IMR-90 (cell line): ENCODE measurements around the gene ATP5MK. TPM values are rescaled to one million over a fixed set of nuclear protein-coding genes. Genes with fewer than 3 reads are reported as not detected.
"Not testable (repeated sequence)": the region's sequence is repeated elsewhere in the genome, so short reads cannot be mapped to it uniquely, and the experiment has no call there.

Source experiments
- ATAC-seq: fragments of 200-7000 bp; cut with Tn5 transposase; 2 replicates; pipeline ENCODE4 v1.9.1; 2020; ENCODE audit warnings: low read depth, mild to moderate bottlenecking, moderate library complexity
- BruUV-seq: library from RNA; stranded (reverse); fragments of 400-500 nt; replicated peaks from 2 replicates; lab custom pipeline; 2021; lab: Mats Ljungman, UMichigan
- CTCF ChIA-PET: fragments of 300-600 bp; formaldehyde crosslinking; extraction: SDS; loops from one replicate; lab custom pipeline; 2021; ENCODE audit warnings: antibody characterized with exemption; lab: Yijun Ruan, JAX
- POLR2A ChIA-PET: fragments of 300-600 bp; sonication (Branson Sonifier 250); formaldehyde crosslinking; loops from one replicate; lab custom pipeline; 2022; ENCODE audit warnings: antibody characterized with exemption; ENCODE audit not compliant: unreplicated experiment; lab: Charles Lee
- DNase-seq: peaks from one replicate; pipeline ENCODE4 v3.0.0; 2013
- H2AFZ ChIP-seq: replicated peaks from 2 replicates; pipeline ENCODE3; 2013; ENCODE audit warnings: low read length, mild to moderate bottlenecking; ENCODE audit not compliant: poor library complexity
- H2AK5ac ChIP-seq: 2 replicates; pipeline ENCODE4 v1.6.1; 2013; ENCODE audit warnings: low read depth, low read length, inconsistent platforms
- H2AK9ac ChIP-seq: replicated peaks from 2 replicates; pipeline ENCODE3; 2013; ENCODE audit warnings: mild to moderate bottlenecking, low read depth, low read length, moderate library complexity; ENCODE audit not compliant: poor library complexity
- H2BK120ac ChIP-seq: 2 replicates; pipeline ENCODE4 v1.6.1; 2013; ENCODE audit warnings: low read depth, low read length, inconsistent platforms
- H2BK15ac ChIP-seq: 3 replicates; pipeline ENCODE4 v1.6.1; 2013; ENCODE audit warnings: low read depth, low read length, inconsistent platforms
- H2BK20ac ChIP-seq: 2 replicates; pipeline ENCODE4 v1.6.1; 2013; ENCODE audit warnings: low read depth, mild to moderate bottlenecking, inconsistent platforms, low read length, moderate library complexity
- H2BK5ac ChIP-seq: 2 replicates; pipeline ENCODE4 v1.6.1; 2013; ENCODE audit warnings: mild to moderate bottlenecking, low read depth, low read length, inconsistent platforms; ENCODE audit not compliant: poor library complexity, severe bottlenecking
- H3K14ac ChIP-seq: replicated peaks from 2 replicates; pipeline ENCODE4 v1.6.1; 2013; ENCODE audit warnings: low read depth, low read length, inconsistent platforms
- H3K18ac ChIP-seq: 2 replicates; pipeline ENCODE4 v1.6.1; 2013; ENCODE audit warnings: low read depth, low read length, control low read depth
- H3K23ac ChIP-seq: 2 replicates; pipeline ENCODE4 v1.6.1; 2013; ENCODE audit warnings: low read depth, low read length, inconsistent platforms
- H3K27ac ChIP-seq: 2 replicates; pipeline ENCODE4 v1.5.1; 2013; ENCODE audit warnings: mild to moderate bottlenecking, control low read depth, low read length; ENCODE audit not compliant: insufficient read depth
- H3K27me3 ChIP-seq: 2 replicates; pipeline ENCODE4 v1.6.1; 2013; ENCODE audit warnings: low read length; ENCODE audit not compliant: control insufficient read depth, insufficient read depth
- H3K36me3 ChIP-seq: 2 replicates; pipeline ENCODE4 v1.6.1; 2013; ENCODE audit warnings: low read length, mixed read lengths; ENCODE audit not compliant: control insufficient read depth, insufficient read depth
- H3K4ac ChIP-seq: 2 replicates; pipeline ENCODE4 v1.6.1; 2013; ENCODE audit warnings: low read depth, low read length, inconsistent platforms
- H3K4me1 ChIP-seq: 2 replicates; pipeline ENCODE4 v1.6.1; 2013; ENCODE audit warnings: low read length, mixed read lengths; ENCODE audit not compliant: control insufficient read depth, insufficient read depth
- H3K4me2 ChIP-seq: 2 replicates; pipeline ENCODE4 v1.6.1; 2013; ENCODE audit warnings: low read depth, mild to moderate bottlenecking, control low read depth, low read length, moderate library complexity
- H3K4me3 ChIP-seq: 2 replicates; pipeline ENCODE4 v1.5.1; 2013; ENCODE audit warnings: low read depth, mild to moderate bottlenecking, control low read depth, low read length, moderate library complexity; ENCODE audit not compliant: insufficient read depth
- H3K56ac ChIP-seq: 2 replicates; pipeline ENCODE4 v1.6.1; 2013; ENCODE audit warnings: low read length, inconsistent platforms; ENCODE audit not compliant: insufficient read depth; ENCODE audit errors: extremely low read depth
- H3K79me1 ChIP-seq, 2 experiments: 2 replicates each; pipeline ENCODE4 v1.6.1; 2013; ENCODE audit warnings: low read length in 2 of 2, inconsistent platforms in 1 of 2, low read depth in 1 of 2
- H3K9ac ChIP-seq: 2 replicates; pipeline ENCODE4 v1.6.1; 2013; ENCODE audit warnings: low read depth, low read length, control low read depth
- H3K9me1 ChIP-seq: 2 replicates; pipeline ENCODE4 v1.6.1; 2013; ENCODE audit warnings: low read length, inconsistent platforms; ENCODE audit not compliant: insufficient read depth
- H3K9me3 ChIP-seq: 2 replicates; pipeline ENCODE4 v1.6.1; 2013; ENCODE audit warnings: low read length; ENCODE audit not compliant: control insufficient read depth, insufficient read depth
- H4K20me1 ChIP-seq: 2 replicates; pipeline ENCODE4 v1.6.1; 2013; ENCODE audit warnings: low read length, inconsistent platforms; ENCODE audit not compliant: insufficient read depth
- H4K5ac ChIP-seq: 2 replicates; pipeline ENCODE4 v1.6.1; 2013; ENCODE audit warnings: mild to moderate bottlenecking, low read depth, low read length, control low read depth
- H4K8ac ChIP-seq, 2 experiments: 2 replicates each; pipeline ENCODE4 v1.6.1; 2013; ENCODE audit warnings: low read depth in 2 of 2, low read length in 2 of 2, control low read depth in 1 of 2, inconsistent platforms in 1 of 2
- H4K91ac ChIP-seq: 2 replicates; pipeline ENCODE4 v1.6.1; 2013; ENCODE audit warnings: low read depth, low read length, inconsistent platforms; ENCODE audit not compliant: insufficient read depth
- WGBS, 2 experiments: methylation state at CpG; one replicate each; pipeline versions ENCODE4 v1.1.5 to v1.1.7; 2013; ENCODE audit warnings: missing lambda C conversion rate in 2 of 2; ENCODE audit not compliant: insufficient read length in 1 of 2; ENCODE audit errors: extremely low coverage in 2 of 2; 5-methylcytosine and 5-hydroxymethylcytosine counted together
- dilution Hi-C: fragments of 300-500 bp; cut with HindIII; formaldehyde crosslinking; loops from one replicate; pipeline ENCODE4 v1.14.3; 2018; ENCODE audit warnings: low sequenced_read_pairs; ENCODE audit not compliant: unreplicated experiment
- in situ Hi-C: fragments of 300-500 bp; cut with MboI; formaldehyde crosslinking; loops from 3 replicates; pipeline ENCODE4 v1.14.3; 2019; ENCODE audit warnings: low sequenced_read_pairs, inconsistent platforms, mixed read lengths
- intact Hi-C: fragments of 100-400 bp; cut with micrococcal nuclease; formaldehyde crosslinking; loops from 2 replicates; pipeline ENCODE4 v1.10.0; 2022
- polyA plus RNA-seq, 3 experiments: library from polyadenylated mRNA; depleted of rRNA; stranded (reverse); fragments of >200 nt; gene quantifications; 2 replicates each; pipeline ENCODE4 v1.2.3, GENCODE V29; 2012; ENCODE audit warnings: low replicate concordance in 1 of 3
- total RNA-seq: library from RNA; depleted of rRNA; stranded (reverse); fragments of >200 nt; gene quantifications from 2 replicates; pipeline ENCODE4 v1.2.3, GENCODE V29; 2012

Gene ATP5MK
- total and polyA plus RNA-seq, 2 of the 4 experiments (the other 2 are of a cell fraction) = 73.4 to 101 TPM

DNA sequence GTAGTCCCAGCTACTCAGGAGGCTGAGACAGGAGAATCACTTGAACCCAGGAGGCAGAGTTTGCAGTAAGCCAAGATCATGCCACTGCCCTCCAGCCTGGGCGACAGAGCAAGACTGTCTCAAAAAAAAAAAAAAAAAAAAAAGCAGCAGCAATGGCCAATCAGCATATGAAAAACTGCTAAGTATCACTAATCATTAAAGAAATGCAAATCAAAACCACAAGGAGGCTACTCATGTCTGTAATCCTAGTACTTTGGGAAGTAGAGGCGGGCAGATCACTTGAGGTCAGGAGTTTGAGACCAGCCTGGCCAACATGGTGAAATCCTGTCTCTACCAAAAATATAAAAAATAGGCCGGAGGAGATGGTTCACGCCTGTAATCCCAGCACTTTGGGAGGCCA is 41.7 kb downstream of the ATP5MK start:
- H3K27me3 ChIP-seq, H4K8ac ChIP-seq, intact Hi-C loops, H3K56ac ChIP-seq, H3K4ac ChIP-seq, H2BK15ac ChIP-seq, DNase-seq, H3K9ac ChIP-seq, H2BK120ac ChIP-seq, POLR2A ChIA-PET, H2AFZ ChIP-seq, dilution Hi-C loops, in situ Hi-C loops, H3K9me1 ChIP-seq, ATAC-seq, H3K36me3 ChIP-seq, H2BK5ac ChIP-seq, H3K4me3 ChIP-seq, H3K14ac ChIP-seq, H3K9me3 ChIP-seq, H3K23ac ChIP-seq, H3K18ac ChIP-seq, H3K27ac ChIP-seq, H4K20me1 ChIP-seq, H2AK9ac ChIP-seq, H2AK5ac ChIP-seq, H3K4me2 ChIP-seq, CTCF ChIA-PET, H4K91ac ChIP-seq, H3K4me1 ChIP-seq, BruUV-seq, H2BK20ac ChIP-seq, H4K5ac ChIP-seq: not testable (repeated sequence)
- WGBS, 2 experiments = 100% methylated on average over 1 of the region's 4 CpGs; no CpG with 5 or more reads in 1 of the 2 experiments
- H3K79me1 ChIP-seq = peaks cover 6 to 11% of the 10 kb centered on the region in 2 experiments; a peak in 3 of 4 replicates
